ENCODE results near the gene EVI5.

The EVI5 gene

GRCh38 chr1:92803140-92803887 lies 18.4 kb upstream of the EVI5 start:
- Mint-ChIP-seq H3K9me3 (peaks cover 2% of the 10 kb centered on the region), H3K27me3 (ENCODE audit: low read depth) (no peaks in the 10 kb centered on the region), H3K36me3 (ENCODE audit: low read depth) (no peaks in the 10 kb centered on the region), H3K4me3 (no peak overlapping the region), H3K27ac (no peak overlapping the region), H3K4me1 (no peaks in the 10 kb centered on the region)
- TF ChIP-seq CTCF (IDR thresholded peaks at IDR 0.05; ENCODE audit: unreplicated experiment in 3 of 3): no peak

- Mint-ChIP-seq H3K9me3 (no peaks in the 10 kb centered on the region), H3K27me3 (ENCODE audit: low read depth) (no peaks in the 10 kb centered on the region), H3K4me1 (peaks cover 6% of the 10 kb centered on the region), H3K4me3 (no peak overlapping the region), H3K27ac (no peak overlapping the region), H3K36me3 (ENCODE audit: low read depth) (no peaks in the 10 kb centered on the region)
- TF ChIP-seq CTCF (IDR thresholded peaks at IDR 0.05; ENCODE audit: unreplicated experiment in 3 of 3): no peak
Measured at GRCh38 chr1:92797961-92798360, 13.1 kb upstream of the EVI5 start.

- peaks cover 6% of the 10 kb centered on the region for H3K4me1 Mint-ChIP-seq
- TF ChIP-seq CTCF (IDR thresholded peaks at IDR 0.05; ENCODE audit: unreplicated experiment in 3 of 3): no peak
- no peaks in the 10 kb centered on the region for H3K27me3 Mint-ChIP-seq (ENCODE audit: low read depth)
- no peaks in the 10 kb centered on the region for H3K36me3 Mint-ChIP-seq (ENCODE audit: low read depth)
- H3K27ac Mint-ChIP-seq: no peak overlapping the region
- H3K9me3 Mint-ChIP-seq: no peaks in the 10 kb centered on the region
- no peak overlapping the region for H3K4me3 Mint-ChIP-seq
Measured at GRCh38 chr1:92797297-92797696, 12.4 kb upstream of the EVI5 start.

- Mint-ChIP-seq H3K27me3 (ENCODE audit: low read depth) (no peaks in the 10 kb centered on the region), H3K9me3 (no peaks in the 10 kb centered on the region), H3K4me1 (peaks cover 6% of the 10 kb centered on the region), H3K4me3 (no peak overlapping the region), H3K36me3 (ENCODE audit: low read depth) (no peaks in the 10 kb centered on the region), H3K27ac (no peak overlapping the region)
- no peak for TF ChIP-seq CTCF (IDR thresholded peaks at IDR 0.05; ENCODE audit: unreplicated experiment in 3 of 3)
Measured at GRCh38 chr1:92795166-92795565, 10.3 kb upstream of the EVI5 start.

- no peaks in the 10 kb centered on the region for H3K9me3 Mint-ChIP-seq
- no peak for TF ChIP-seq CTCF (IDR thresholded peaks at IDR 0.05; ENCODE audit: unreplicated experiment in 3 of 3)
- peaks cover 6% of the 10 kb centered on the region for H3K4me1 Mint-ChIP-seq
- no peak overlapping the region for H3K4me3 Mint-ChIP-seq
- H3K27me3 Mint-ChIP-seq (ENCODE audit: low read depth): no peaks in the 10 kb centered on the region
- H3K36me3 Mint-ChIP-seq (ENCODE audit: low read depth): no peaks in the 10 kb centered on the region
- H3K27ac Mint-ChIP-seq: no peak overlapping the region
Measured at GRCh38 chr1:92792340-92792782, 7.5 kb upstream of the EVI5 start.

- Mint-ChIP-seq H3K4me3 (no peak overlapping the region), H3K9me3 (no peaks in the 10 kb centered on the region), H3K36me3 (ENCODE audit: low read depth) (no peaks in the 10 kb centered on the region), H3K27me3 (ENCODE audit: low read depth) (peaks cover 3% of the 10 kb centered on the region), H3K4me1 (peaks cover 6% of the 10 kb centered on the region), H3K27ac (no peak overlapping the region)
- no peak for TF ChIP-seq CTCF (IDR thresholded peaks at IDR 0.05; ENCODE audit: unreplicated experiment in 3 of 3)
Measured at GRCh38 chr1:92791487-92792066, 6.7 kb upstream of the EVI5 start.
